NCI-H226 (cell line): ENCODE data around the gene RASGRF2.

Experiments used
- DNase-seq: peaks from one replicate; pipeline ENCODE4 v3.0.0-alpha.2; 2015

The RASGRF2 gene

DNA sequence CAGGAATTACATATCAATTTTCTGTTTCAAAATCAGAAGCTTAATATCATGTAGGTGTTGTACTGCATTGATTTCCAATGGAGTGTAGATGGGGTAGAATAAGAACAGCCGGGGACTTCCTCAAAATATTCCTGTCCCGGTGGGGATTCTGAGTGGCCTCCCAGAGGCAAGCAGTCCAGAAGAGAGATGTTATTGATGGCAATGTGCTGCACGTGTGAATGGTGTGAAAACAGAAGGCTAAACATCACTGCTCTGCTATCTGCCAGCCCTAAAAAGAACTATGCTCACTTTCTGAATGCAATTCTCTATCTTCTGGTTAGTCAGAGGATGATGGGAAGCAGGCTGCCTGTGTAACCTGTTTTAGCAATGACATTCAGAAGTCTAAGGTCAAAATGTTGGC, 181.9 kb downstream of the RASGRF2 start:
- DNase-seq = no peak

DNA sequence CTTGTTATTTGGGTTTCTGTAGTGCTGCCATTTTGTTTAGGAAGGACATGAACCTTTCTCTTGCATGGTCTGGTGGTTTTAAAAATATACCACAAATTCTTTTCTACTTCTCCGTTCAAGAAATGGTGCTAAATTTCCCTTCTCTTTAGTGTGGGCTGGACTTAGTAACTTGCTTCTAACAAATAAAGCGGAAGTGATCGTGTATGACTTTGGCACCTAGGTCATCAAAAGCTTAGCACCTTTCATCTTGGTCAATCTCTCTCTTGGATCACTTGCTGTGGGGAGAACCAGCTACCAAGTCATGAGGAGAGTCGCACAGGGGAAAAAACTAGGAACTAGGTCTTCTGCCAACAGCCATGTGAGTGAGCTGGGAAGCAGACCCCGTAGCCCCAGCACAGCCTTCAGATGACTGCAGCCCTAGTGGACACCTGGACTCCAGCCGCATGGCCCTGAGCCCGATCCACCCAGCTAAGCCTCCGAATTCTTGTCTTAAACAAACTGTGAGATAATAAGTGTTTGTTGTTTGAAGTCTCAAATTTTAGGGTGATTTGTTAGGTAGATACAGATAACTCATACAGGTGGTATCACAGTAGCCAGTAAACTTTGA, 185.3 kb downstream of the RASGRF2 start:
- no peak for DNase-seq

DNA sequence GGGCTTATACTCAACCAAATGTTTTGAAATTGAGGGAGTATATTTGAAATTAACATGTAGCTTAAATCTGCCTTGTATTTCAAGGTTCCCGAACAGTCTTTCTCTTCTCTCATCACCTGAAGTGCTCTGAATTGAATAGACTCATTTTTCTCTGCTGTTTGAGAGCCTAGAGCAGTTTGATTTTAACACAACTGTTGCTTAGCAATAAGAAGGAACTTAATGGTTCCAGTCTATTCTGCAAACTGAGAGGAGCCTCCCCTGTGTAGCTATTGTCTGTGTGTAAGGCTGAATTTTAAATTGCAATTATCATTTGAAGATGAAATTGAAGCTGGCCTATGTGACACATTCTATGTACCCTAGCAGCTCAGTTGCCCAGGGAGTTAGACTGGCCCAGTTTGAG, 185.9 kb downstream of the RASGRF2 start:
- no peak for DNase-seq

DNA sequence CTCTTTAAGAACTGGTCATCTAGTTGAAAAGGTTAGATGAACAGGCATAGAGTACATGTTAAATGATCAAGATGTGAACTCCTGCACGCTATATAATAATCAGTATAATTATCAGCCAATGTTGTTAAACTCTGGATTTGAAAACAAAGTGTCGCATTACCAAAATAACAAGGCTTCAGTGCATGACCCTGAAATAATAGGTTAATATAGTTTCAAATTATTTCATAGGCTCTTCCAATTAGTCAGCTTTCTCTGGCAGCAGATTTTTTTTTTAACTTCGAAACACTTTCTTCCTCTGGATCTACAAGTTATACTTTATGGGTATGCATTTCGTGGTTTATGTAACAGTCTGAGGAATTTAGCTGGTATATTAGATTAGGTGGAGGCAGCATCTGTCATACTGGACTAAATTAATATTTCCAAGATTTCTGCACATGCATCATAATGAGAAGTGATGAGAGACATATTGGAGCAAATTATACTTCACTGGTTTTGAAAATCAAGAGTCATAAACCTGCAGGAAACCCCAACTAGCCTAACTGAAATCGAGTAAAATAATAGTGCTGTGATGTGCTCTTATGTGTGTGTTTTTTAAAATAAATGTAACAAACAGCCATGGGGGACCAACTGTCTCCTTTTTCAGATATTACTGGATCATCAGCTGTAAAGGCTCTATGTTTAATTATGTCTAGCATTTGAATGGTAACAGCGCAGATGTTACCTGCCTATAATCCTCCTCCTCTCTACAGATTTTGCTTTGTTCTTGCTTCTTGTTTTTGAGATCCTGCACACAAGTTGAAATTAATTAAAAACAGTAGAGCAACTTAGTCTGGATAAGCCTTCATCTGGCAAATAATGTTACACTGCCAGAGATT, 187.1 kb downstream of the RASGRF2 start:
- DNase-seq = no peak

DNA sequence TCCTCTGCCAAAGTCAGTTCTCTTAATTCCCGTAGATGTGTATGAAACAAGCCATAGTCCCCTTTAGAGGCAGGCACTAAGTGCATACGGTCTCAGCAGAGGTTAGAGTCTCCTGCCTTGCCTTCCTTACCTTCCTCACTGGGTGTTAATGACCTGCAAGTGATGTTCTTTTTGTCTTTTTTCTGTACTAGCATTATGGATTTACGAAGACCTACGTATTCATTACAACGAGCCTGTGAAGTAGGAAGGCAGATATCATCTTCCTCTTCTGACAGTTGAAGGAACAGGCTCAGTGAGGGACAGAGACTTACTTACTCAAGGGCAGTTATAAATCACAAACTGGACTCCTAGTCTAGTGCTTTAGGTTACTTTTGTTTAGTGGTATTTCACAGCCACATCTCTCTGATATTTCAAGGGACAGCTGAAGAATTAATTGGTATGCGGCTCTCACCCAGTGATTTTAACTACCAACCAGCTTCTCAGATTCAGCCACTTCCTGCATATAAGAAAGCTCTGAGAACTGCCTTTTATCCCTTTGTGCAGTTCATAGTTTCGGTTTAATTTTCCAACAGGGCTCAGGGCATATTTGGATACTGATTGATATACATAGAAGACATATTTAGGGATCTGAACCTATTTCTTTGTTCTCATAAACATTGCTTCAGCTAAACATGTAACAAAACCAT, 187.9 kb downstream of the RASGRF2 start:
- DNase-seq = no peak

DNA sequence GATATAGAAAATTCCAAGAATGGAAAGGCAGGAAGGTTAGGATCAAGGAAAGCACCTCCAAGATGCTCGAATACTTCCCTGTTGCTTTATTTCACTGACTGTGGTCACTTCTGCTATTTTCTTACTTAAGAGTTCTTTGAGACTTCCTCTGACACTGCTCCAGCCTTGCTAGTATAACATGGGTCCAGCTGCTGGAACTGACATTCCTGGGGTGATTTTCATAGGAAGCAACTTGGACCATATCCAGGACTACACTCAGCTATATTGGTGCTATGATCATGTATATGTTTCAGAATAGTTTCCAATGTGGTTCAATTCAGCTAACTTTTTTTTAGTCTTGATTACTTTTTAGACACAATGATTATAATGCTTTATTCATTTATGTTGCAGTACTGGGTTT, 191.4 kb downstream of the RASGRF2 start:
- DNase-seq = peak; percentile 48

DNA sequence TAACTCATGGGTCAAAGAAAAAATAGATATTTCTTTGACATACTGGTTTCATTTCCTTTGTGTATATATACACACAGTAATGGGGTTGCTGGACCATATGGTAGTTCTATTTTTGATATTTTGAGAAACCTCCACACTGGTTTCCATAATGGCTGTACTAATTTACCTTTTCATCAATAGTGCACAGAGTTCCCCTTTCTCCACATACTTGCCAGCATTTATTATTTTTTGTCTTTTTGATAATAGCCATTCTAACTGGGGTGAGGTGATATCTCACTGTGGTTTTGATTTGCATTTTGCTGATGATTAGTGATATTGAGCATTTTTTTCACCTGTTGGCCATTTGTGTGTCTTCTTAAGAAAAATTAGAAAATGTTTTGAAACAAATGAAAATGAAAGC, 194.6 kb downstream of the RASGRF2 start:
- DNase-seq = no peak

DNA sequence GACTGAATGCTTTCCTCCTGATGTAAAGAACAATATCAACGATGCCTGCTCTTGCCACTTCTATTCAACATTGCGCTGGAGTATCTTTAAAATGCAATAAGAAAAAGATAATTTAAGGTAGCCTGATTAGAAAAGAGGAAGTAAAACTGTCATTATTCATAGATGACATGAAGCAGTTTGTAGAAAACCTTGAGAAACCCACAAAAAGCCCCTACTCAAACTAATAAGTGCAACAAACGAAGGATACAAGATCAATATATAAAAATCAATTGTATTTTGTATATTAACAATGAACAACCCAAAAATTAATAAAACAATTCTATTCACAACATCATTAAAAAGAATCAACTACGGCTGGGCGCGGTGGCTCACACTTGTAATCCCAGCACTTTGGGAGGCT, 196.6 kb downstream of the RASGRF2 start:
- no peak for DNase-seq

DNA sequence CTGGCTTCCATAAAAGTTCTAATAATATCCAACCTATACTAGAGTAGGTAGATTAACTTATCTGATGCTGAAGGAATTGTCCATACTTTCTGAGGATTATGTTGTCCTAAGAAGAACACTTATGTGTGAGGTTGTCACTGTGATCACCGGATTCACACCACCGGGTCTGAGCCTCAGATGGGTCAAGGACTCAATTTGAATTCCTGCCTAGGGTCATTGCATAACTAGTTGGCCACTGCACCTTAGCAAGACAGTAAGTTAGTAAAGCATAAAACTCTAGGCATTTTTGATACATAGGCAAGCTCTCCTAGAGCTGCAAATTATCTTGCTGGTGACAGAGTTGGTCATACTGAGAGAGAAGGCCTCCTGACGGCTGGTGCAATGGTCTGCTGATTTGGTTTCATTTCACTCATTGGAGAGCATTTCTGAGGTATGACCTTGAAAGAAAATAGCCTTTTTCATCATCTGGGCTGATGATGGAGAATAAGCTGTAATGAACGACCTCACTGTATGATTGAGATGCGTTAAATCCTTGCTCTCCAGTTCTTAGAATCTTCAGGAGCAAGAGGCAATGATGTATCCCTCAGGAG, 200.9 kb downstream of the RASGRF2 start:
- no peak for DNase-seq

DNA sequence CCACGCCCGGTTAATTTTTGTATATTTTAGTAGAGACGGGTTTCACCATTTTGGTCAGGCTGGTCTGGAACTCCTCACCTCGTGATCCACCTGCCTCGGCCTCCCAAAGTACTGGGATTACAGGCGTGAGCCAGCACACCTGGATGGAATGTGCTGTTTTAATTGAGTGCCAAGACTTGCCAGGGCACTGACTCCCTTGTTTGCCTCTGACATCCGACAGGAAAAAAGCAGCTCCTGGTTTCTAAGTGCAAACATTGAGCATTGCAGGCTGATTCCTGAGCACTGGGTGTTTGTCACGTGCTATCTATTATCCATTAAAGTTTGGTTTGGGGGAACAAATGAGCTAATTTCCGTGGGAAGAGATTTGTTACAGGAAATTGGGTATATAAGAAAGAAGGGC, 202.3 kb downstream of the RASGRF2 start:
- DNase-seq = no peak

DNA sequence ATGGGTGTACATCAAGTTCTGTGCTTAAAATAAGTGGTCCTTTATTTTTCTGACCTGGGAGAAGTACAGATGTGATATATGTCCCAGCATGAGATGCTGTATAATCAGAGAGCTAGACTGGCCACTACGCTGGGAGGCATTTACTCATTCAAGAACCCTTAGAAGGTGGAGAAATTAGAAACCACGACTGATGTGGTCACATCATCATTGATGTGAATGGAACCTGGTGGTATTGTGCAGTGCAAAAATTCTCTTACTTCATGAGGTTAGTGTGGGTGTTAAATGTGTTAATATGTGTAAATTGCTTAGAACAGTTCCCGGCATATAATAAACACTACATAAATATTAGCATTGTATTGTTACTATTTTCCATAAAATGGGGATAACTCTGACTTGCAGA, 203.5 kb downstream of the RASGRF2 start:
- no peak for DNase-seq

DNA sequence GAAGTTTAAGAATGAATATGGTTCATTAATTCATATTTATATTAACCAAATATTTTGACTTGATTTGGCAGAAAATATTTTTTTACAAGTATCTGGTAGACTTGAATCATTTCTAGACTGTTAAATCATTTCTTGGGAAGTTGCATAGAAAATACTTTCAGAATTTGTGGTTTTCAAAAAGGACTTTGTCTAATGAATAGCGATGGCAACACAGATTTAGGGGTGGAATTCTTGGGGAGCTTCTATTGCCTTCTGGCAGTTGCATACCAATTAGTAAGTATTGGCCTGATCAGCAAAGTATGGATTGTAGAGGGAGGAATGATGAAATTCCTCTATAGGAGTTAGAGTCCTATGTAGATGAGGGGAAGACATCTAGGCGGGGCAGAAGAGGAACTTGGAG, 204.3 kb downstream of the RASGRF2 start:
- DNase-seq = no peak

DNA sequence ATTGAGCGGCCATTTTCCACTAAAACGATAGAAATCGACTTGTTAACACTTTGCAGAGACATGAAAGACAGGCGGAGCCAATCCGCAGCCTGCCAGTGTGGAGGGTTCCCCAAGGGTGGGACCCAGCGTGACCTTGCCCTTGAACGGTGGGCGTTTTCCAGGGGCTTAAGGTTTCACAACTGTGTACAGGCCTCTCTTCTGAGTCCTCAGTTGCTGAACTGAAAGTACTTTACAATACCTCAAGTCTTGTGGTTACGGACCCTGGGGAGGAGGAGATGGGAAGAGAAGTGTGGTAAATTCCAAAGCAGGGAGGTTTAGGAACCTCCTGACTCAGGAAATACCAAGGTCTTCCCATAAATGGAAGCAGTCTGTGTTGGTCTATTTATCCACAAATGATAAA, 204.8 kb downstream of the RASGRF2 start:
- DNase-seq = peak; percentile 80

DNA sequence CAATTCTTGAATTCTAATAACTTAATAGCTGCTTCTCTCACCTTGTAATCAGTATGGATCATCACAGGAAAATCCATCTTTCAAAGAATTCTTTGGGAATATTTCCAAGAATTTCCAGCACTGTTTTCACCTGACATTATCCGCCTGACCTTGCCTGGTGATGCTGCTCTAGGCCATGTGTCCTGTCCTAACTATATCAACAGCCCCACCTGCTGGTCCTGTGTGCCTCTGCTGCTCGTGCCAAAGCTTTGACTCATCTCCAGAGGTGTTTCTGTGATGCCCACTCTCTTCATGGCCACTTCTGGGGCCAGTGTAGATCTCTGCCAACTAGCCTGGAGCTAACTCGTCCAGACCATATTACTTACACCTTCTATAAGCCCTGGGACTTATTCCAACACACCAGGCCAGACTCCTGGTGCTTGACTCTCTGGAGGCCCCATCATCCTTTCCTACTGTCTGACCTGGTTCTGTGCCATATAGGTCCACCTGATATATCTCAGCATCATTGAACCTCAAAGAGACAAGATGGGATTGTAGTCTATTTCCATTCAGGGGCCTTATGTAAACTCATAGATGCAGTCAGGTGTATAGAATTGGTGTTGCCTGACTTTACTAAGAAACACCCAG, 205.4 kb downstream of the RASGRF2 start:
- peak; percentile 81 for DNase-seq

DNA sequence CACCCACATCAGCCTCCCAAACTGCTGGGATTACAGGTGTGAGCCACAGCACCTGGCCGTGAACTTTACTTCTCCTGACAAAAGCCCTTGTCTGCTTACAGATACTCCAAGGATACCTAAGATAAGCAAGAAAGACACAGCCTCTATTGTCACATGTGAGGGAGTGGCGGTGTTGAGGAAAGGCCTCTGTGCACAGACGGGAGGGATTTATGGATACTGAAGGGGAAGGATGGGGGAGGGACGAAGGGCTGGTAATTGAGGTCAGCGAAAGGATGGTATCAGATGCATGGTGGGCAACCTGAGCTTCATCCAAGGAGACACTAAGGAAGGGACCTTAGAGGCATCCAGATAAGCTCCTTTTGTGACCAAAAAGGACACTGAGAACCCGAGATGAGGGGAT, 206.3 kb downstream of the RASGRF2 start:
- DNase-seq = no peak

DNA sequence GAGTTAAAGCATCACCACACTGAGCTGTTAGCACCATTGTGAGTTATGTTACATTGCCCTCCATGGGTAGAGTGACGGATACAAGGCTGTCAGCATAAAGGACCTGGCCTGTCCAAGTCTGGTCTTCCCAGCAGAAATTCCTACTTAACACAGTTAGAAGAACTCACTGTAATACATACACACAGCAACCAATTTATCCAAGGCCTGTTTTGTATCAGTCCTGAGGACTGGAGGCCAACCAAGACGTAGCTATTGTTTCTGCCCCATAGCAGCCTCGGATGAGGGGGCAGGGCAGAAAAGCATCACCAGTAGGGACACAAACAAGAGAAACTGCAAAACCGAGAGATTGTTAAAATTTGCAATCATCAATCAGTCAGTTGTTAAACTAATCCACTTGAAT, 206.9 kb downstream of the RASGRF2 start:
- DNase-seq = no peak

DNA sequence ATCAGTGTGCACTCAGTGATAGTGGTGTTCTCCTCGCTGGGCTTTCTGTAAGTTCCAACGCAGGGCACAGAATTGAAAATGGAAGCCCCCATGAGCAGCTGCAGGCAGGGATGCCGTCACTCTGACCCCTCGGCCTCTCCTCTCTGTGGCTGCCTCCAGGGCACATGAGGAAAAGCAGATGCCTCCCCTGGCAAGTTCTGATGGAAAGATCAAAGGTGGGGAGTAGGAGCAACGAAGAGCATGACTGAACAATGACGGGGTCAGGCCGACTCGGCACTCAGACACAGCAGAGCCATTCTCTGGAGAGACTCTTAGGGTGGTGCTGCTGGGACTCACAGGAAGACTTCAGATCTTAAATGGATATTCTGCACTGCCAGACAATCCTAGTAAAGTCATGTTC, 207.4 kb downstream of the RASGRF2 start:
- DNase-seq = no peak

DNA sequence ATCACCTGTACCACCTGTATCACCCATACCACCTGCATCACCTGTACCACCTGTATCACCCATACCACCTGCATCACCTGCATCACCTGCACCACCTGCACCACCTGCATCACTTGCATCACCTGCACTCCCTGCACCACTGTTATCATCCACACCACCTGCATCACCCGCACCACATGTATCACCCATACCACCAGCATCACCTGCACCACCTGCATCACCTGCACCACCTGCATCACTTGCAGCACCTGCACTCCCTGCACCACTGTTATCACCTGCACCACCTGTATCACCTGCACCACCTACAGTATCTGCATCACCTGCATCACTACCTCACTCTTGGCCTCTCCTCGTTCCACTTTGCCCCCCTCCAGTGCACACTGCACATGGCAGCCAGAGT, 209.8 kb downstream of the RASGRF2 start:
- DNase-seq = no peak

DNA sequence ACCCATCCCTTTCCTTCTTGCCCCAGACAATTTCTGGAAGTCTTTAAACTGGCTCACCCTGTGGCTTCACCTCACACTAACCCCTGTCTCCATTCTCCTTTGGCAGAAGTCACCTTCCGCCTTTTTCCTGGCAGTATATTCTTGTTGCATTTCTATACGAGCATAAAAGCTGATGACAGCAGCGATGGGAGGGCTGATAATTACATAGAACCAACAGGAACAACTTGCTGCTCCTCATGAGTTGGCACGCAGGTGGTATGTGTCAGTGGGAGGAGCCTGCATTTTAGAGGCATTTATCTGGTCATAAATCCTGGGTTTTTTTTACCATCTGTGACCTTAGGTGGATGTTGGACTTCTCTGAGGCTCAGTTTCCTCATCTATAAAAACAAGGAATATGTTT, 211.6 kb downstream of the RASGRF2 start:
- no peak for DNase-seq

DNA sequence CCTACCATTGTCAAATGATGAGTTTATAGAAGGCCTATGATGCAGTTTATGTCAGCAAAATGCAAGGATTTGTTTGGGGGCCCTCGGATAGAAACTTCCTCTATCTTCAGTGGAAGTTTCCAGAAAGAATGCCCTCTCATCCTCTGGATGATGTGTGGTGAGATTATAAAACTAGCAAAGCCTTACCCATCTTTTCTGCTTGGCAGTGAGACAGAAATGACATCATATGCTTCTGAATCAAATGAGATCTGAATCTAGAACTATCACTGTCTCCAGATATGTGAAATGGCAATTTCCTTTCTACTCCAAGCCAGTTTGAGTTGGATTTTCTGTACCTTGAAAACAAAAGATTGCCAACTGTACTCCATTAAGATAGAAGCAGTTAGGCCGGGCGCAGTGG, 212.5 kb downstream of the RASGRF2 start:
- DNase-seq = no peak

DNA sequence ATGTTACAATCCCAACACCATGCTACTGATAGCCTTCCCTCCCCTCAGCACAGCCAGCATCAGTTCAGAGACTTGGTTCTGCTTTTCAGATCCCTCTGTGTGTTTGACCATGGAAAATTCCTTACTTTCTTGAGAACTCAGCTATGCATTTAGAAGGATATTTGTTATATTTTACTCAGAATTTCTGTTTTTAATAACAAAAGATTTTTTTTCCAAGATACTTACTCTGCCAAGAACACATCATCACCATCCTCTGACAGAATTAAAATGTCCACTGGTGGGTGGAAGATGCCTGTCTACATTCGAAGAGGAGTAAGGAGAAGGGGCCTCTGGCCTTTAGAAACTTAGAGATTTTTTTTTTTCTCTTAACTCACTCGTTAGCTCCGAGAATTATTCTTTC, 216.9 kb downstream of the RASGRF2 start:
- DNase-seq = no peak

DNA sequence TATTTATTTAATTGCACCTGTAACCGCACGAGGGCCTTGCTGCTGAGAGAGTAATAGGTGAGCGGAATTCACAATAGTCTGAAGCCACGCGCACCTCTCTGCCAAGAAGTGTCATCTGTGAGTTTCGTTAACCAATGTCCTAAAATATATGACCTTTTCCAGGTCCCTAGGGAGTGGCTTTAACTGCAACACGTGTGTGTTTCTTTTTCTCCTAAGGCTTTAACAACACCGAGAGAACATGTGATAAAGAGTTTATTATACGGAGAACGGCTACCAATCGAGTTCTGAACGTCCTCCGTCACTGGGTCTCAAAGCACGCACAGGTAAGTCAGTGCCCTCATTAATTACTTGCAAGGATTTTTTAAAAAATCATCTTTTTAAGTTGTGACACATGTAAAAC, 219.8 kb downstream of the RASGRF2 start:
- DNase-seq = no peak

DNA sequence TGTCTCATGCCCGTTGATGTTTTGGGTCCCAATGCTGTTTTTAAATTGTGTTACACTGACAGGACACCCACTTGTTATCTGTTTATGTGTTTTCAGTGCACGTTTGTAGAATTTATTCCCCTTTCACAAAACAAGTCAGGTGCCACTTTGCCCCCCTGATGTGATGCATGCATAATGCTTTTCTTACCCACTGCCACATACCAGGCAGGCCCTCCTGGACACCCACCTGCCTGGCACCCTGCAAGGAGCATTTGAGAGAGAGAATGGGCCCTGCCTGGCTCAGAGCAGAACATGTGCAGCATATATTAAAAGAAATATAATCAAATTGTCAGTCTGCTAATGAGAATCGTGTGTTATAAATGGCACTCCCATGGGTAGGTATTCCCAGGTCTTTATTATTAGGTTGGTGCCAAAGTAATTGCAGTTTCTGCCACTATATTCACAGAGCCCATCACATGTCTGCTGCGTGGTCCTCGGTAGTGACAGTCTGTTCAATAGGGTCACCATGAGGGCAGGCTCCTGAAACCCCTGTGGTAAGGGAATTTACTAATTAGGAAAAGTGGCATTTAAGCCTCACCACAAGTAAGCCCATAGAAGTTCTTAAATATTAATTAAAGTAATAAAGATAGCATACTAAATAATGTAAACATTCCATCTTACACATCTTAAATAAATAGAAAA, 220.8 kb downstream of the RASGRF2 start:
- no peak for DNase-seq
